VCaP (cell line): ENCODE data around the gene NRK.
"Not testable (repeated sequence)": the region's sequence is repeated elsewhere in the genome, so short reads cannot be mapped to it uniquely, and the experiment has no call there.

Experiments used
- H3K27ac ChIP-seq: fragments of 450-650 bp; 2 replicates; pipeline ENCODE4 v1.5.1; 2017
- CTCF ChIP-seq: fragments of 450-650 bp; conservative IDR thresholded peaks from 2 replicates; pipeline ENCODE4 v1.5.1; 2017; ENCODE audit warnings: mild to moderate bottlenecking, moderate library complexity

NRK gene

GRCh38 chrX:105822138-105823091 lies at the start of gene NRK:
TSS of gene NRK (plus strand) at chrX:105822539. CDS start at chrX:105822846, 307 bp downstream.
- TF ChIP-seq CTCF, result no peak
- no peak within 1 kb of the TSS for H3K27ac ChIP-seq

GRCh38 chrX:105773801-105774200 lies 48.5 kb upstream of the NRK start:
- H3K27ac ChIP-seq, result no peak overlapping the region
- no peak for TF ChIP-seq CTCF

GRCh38 chrX:105775679-105776078 lies 46.7 kb upstream of the NRK start:
- no peak overlapping the region for H3K27ac ChIP-seq
- no peak for TF ChIP-seq CTCF

- no peak overlapping the region for H3K27ac ChIP-seq
- no peak for TF ChIP-seq CTCF
These were observed 40.5 kb upstream of the NRK start for GRCh38 chrX:105781804-105782203.

- not testable (repeated sequence) for H3K27ac ChIP-seq
These were observed 25.5 kb upstream of the NRK start for GRCh38 chrX:105796877-105797276.

- H3K27ac ChIP-seq, result no peak overlapping the region
- TF ChIP-seq CTCF, result no peak
These were observed 18.4 kb upstream of the NRK start for GRCh38 chrX:105803891-105804290.

GRCh38 chrX:105805655-105806054 lies 16.7 kb upstream of the NRK start:
- H3K27ac ChIP-seq, result not testable (repeated sequence)

- H3K27ac ChIP-seq, result no peak overlapping the region
- TF ChIP-seq CTCF, result no peak
These were observed 5.8 kb upstream of the NRK start for GRCh38 chrX:105816517-105816916.
